HCT116 (cell line): ENCODE data around the gene TWF1.

Experiments
- CEBPB ChIP-seq: IDR thresholded peaks from 2 replicates; pipeline ENCODE4 v1.6.1; 2012; ENCODE audit warnings: low read depth
- EZH2 ChIP-seq: fragments of 200-600 bp; sonication (generic); IDR thresholded peaks from 2 replicates; pipeline ENCODE4 v1.6.1; 2017; ENCODE audit warnings: antibody characterized with exemption, mixed run types
- EZH2phosphoT487 ChIP-seq: fragments of 200-600 bp; IDR thresholded peaks from 2 replicates; pipeline ENCODE4 v1.6.1; 2018; ENCODE audit warnings: antibody characterized with exemption, borderline replicate concordance
- FOSL1 ChIP-seq: IDR thresholded peaks from 2 replicates; pipeline ENCODE4 v1.6.1; 2012; ENCODE audit warnings: low read depth
- JUND ChIP-seq: IDR thresholded peaks from 2 replicates; pipeline ENCODE4 v1.6.1; 2012
- POLR2A ChIP-seq: IDR thresholded peaks from 2 replicates; pipeline ENCODE4 v1.7.0; 2011; ENCODE audit warnings: borderline replicate concordance; ENCODE audit not compliant: insufficient read depth, insufficient read length; ENCODE audit errors: extremely low read depth
- POLR2AphosphoS5 ChIP-seq: IDR thresholded peaks from 2 replicates; pipeline ENCODE4 v1.6.1; 2011; ENCODE audit warnings: mild to moderate bottlenecking, low read depth, low read length, moderate library complexity
- SIN3A ChIP-seq: IDR thresholded peaks from 2 replicates; pipeline ENCODE4 v1.6.1; 2012; ENCODE audit warnings: low read depth
- TF ChIP-seq, protein P1 (sequence below), 3 experiments: fragments of 200-600 bp in 1 of 3; sonication (generic) in 1 of 3; IDR thresholded peaks in 2 of 3; conservative IDR thresholded peaks in 1 of 3; 2 replicates each; pipeline ENCODE4 v1.5.1; 2012 to 2017; ENCODE audit warnings: low read depth in 2 of 3, low read length in 2 of 3, antibody characterized with exemption in 1 of 3, borderline replicate concordance in 1 of 3, control low read depth in 1 of 3, mild to moderate bottlenecking in 1 of 3, mixed read lengths in 1 of 3, mixed run types in 1 of 3, moderate library complexity in 1 of 3; ENCODE audit not compliant: insufficient read depth in 1 of 3
- TF ChIP-seq, protein P2 (sequence below): IDR thresholded peaks from 2 replicates; pipeline ENCODE4 v1.6.1; 2011; ENCODE audit warnings: mild to moderate bottlenecking, low read length, moderate library complexity; ENCODE audit not compliant: insufficient replicate concordance; ENCODE audit errors: extremely low read depth

DNA sequence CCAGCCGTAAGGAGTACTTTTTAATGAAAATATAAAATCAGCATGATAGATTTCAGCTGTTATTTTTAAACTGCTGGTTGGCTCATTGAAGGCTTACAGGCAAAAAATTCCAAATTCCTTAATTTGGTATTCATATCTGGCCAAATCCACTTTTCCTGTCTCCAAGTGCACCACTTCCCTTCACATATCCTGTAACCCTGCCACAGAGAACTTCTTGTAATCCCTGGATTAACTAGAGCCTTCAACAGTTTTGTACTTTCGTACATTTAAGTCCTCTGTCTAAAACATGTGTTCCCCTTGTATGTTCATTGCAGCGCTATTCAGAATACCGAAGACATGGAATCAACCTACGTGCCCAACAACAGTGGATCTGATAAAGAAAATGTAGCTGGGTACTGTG lies 57.1 kb downstream of the TWF1 start:
- no peak for TF ChIP-seq JUND
- TF ChIP-seq, protein P1, sequence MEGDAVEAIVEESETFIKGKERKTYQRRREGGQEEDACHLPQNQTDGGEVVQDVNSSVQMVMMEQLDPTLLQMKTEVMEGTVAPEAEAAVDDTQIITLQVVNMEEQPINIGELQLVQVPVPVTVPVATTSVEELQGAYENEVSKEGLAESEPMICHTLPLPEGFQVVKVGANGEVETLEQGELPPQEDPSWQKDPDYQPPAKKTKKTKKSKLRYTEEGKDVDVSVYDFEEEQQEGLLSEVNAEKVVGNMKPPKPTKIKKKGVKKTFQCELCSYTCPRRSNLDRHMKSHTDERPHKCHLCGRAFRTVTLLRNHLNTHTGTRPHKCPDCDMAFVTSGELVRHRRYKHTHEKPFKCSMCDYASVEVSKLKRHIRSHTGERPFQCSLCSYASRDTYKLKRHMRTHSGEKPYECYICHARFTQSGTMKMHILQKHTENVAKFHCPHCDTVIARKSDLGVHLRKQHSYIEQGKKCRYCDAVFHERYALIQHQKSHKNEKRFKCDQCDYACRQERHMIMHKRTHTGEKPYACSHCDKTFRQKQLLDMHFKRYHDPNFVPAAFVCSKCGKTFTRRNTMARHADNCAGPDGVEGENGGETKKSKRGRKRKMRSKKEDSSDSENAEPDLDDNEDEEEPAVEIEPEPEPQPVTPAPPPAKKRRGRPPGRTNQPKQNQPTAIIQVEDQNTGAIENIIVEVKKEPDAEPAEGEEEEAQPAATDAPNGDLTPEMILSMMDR (IDR thresholded peaks at IDR 0.05 in 2 of 3, conservative IDR thresholded peaks at IDR 0.05 in 1 of 3; ENCODE audit: borderline replicate concordance in 1 of 3, insufficient read depth in 1 of 3, low read depth in 2 of 3, low read length in 2 of 3) = no peak
- TF ChIP-seq POLR2AphosphoS5 = no peak
- TF ChIP-seq EZH2phosphoT487 = no peak
- no peak for TF ChIP-seq SIN3A
- TF ChIP-seq POLR2A = no peak
- TF ChIP-seq CEBPB = no peak
- TF ChIP-seq, protein P2, sequence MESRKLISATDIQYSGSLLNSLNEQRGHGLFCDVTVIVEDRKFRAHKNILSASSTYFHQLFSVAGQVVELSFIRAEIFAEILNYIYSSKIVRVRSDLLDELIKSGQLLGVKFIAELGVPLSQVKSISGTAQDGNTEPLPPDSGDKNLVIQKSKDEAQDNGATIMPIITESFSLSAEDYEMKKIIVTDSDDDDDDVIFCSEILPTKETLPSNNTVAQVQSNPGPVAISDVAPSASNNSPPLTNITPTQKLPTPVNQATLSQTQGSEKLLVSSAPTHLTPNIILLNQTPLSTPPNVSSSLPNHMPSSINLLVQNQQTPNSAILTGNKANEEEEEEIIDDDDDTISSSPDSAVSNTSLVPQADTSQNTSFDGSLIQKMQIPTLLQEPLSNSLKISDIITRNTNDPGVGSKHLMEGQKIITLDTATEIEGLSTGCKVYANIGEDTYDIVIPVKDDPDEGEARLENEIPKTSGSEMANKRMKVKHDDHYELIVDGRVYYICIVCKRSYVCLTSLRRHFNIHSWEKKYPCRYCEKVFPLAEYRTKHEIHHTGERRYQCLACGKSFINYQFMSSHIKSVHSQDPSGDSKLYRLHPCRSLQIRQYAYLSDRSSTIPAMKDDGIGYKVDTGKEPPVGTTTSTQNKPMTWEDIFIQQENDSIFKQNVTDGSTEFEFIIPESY = no peak
- TF ChIP-seq FOSL1 = no peak
- no peak for TF ChIP-seq EZH2
